GM21381 (cell line): ENCODE data around the gene SERPINA5.

ENCODE experiments used
- ATAC-seq: cut with Tn5 transposase; IDR thresholded peaks from one replicate; pipeline ENCODE4 v1.9.1; 2021; ENCODE audit warnings: mild to moderate bottlenecking, moderate library complexity; ENCODE audit not compliant: unreplicated experiment

The SERPINA5 gene

GRCh38 chr14:94641632-94641955 lies 60.4 kb downstream of the SERPINA5 start:
- ATAC-seq: no peak
